D721Med (cell line): ENCODE data around the gene IFFO2.

Experiments used
- DNase-seq: peaks from one replicate; pipeline ENCODE4 v3.0.0; 2011; ENCODE audit warnings: low spot score; ENCODE audit not compliant: insufficient read length
- FAIRE-seq: peaks from 2 replicates; lab custom pipeline; 2011; peaks lifted over from hg19 to GRCh38; lab: Jason Lieb, UNC
- CTCF ChIP-seq: IDR thresholded peaks from 2 replicates; pipeline ENCODE4 v1.5.1; 2012; ENCODE audit warnings: mild to moderate bottlenecking, control low read depth; ENCODE audit not compliant: insufficient read depth; ENCODE audit errors: missing control alignments

The IFFO2 gene

GRCh38 chr1:18926315-18927081 lies 30.0 kb downstream of the IFFO2 start:
- no peak for DNase-seq
- no peak for FAIRE-seq
- TF ChIP-seq CTCF = no peak

GRCh38 chr1:18925279-18925678 lies 31.2 kb downstream of the IFFO2 start:
- no peak for TF ChIP-seq CTCF
- DNase-seq = no peak
- FAIRE-seq = no peak

- TF ChIP-seq CTCF = no peak
- no peak for FAIRE-seq
- no peak for DNase-seq
Measured at GRCh38 chr1:18924221-18924691, 32.2 kb downstream of the IFFO2 start.

GRCh38 chr1:18923756-18924211 lies 32.7 kb downstream of the IFFO2 start:
- TF ChIP-seq CTCF = no peak
- DNase-seq = no peak
- no peak for FAIRE-seq

- TF ChIP-seq CTCF = no peak
- FAIRE-seq = no peak
Measured at GRCh38 chr1:18922848-18923755, 33.4 kb downstream of the IFFO2 start.

GRCh38 chr1:18922319-18922726 lies 34.2 kb downstream of the IFFO2 start:
- no peak for TF ChIP-seq CTCF
- DNase-seq (no peak), FAIRE-seq (no peak)

More at GRCh38 chr1:18922848-18923755, 33.4 kb downstream of the IFFO2 start:
- DNase-seq = no peak
